CD4-positive, alpha-beta T cell treated with Interleukin-12 subunit alpha and Interleukin-12 subunit beta, for 1 hour (primary cell): Measurements from ENCODE around the gene ARHGEF17.

ENCODE experiments used
- DNase-seq: peaks from one replicate; pipeline ENCODE4 v3.0.0-alpha.2; 2020

Gene ARHGEF17

GRCh38 chr11:73315293-73316020, 7.4 kb downstream of the ARHGEF17 start:
- no peak for DNase-seq

GRCh38 chr11:73316422-73316821, 8.3 kb downstream of the ARHGEF17 start:
- DNase-seq = no peak

GRCh38 chr11:73317373-73317772, 9.3 kb downstream of the ARHGEF17 start:
- DNase-seq = no peak

DNA sequence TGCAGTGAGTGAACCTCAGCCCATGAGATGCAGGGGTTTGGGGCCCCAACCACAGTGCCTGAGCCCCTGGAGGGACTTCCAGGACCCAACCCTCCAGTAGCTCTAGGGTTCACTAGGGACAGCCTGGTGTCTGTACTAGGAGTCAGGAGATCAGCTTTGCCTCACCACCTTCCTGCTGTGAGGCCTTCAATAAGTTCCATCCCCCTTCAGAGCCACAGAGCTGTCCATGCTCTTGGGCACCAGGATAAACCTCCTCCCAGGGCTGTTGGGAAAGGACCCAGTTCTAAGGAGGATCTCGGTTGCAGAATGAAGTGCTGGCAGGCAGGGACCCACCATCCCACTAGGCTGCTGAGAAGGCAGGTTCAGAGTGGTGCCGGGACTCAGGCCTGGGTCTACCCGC, 9.7 kb downstream of the ARHGEF17 start:
- no peak for DNase-seq

GRCh38 chr11:73318501-73319011, 10.5 kb downstream of the ARHGEF17 start:
- no peak for DNase-seq

DNA sequence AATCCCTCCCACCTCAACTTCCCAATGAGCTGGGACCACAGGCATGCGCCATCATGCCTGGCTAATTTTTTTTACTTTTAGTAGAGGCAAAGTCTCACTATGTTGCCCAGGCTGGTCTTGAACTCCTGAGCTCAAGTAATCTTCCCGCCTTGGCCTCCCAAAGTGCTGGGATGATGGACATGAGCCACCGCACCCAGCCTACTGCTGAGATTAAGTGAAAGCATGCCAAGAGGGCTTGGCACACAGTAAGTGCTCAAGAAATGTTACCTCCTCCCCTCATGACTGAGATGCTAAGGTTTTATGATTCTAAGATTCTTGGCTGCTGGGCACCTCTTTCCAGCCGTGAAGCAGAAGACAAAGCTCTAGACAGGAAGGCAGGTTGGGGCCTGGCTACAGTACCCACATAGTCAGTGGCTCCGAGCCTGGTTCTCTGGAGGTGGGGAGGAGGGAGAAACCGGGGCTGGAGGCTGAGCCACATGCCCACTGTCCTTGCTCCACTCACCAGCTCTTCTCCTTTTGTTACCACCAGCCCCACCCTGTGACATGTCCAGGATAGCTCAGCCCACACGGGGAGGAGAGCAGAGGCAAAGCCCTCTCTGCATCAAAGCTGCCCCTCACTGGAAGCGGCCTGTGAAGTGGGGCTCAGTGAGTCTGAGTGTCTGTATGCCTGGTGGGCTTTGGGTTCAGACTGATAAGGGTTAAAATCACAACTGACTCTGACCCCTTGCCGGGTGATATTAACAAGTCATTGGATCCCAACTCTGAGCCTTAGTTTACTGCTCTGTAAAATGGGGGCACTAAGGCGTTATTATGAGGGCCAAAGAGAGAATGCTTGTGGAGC, 12.9 kb downstream of the ARHGEF17 start:
- no peak for DNase-seq

- DNase-seq = no peak
Observed at GRCh38 chr11:73321604-73322381, 13.7 kb downstream of the ARHGEF17 start.

GRCh38 chr11:73322382-73323306, 14.6 kb downstream of the ARHGEF17 start:
- no peak for DNase-seq

- DNase-seq = no peak
Observed at GRCh38 chr11:73323464-73323863, 15.4 kb downstream of the ARHGEF17 start.

GRCh38 chr11:73324116-73324515, 16.0 kb downstream of the ARHGEF17 start:
- DNase-seq = no peak

- no peak for DNase-seq
Observed at GRCh38 chr11:73324665-73325035, 16.6 kb downstream of the ARHGEF17 start.

- DNase-seq = no peak
Observed at GRCh38 chr11:73325036-73325981, 17.2 kb downstream of the ARHGEF17 start.

- no peak for DNase-seq
Observed at GRCh38 chr11:73326929-73327811, 19.1 kb downstream of the ARHGEF17 start.

DNA sequence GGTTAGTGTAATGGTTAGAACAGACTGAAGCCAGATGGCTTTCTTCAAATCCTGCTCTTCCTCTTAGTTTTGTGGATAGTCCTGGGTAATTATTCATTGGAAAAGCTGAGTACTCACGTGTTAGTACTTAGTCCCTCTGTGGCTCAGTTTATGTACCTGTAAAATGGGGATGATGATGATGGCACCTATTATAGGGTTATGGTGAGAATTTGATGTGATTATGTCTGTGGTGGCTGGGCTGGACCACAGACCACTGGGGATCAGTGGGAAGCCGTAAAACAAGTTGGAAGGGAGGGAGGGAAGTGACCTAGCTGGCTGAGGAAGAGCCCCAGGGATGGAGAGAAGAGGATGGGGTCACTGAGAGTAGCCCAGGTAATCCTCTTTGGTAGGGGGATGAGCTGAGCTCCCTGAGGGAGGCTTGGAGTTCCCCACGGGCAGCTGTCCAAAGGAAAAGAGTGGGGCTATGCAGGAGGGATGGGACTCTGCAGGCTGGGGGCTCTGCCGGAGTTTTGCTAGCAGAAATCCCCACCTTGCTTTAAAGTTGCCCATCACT, 19.8 kb downstream of the ARHGEF17 start:
- no peak for DNase-seq

- DNase-seq = no peak
Observed at GRCh38 chr11:73330569-73331093, 22.6 kb downstream of the ARHGEF17 start.

DNA sequence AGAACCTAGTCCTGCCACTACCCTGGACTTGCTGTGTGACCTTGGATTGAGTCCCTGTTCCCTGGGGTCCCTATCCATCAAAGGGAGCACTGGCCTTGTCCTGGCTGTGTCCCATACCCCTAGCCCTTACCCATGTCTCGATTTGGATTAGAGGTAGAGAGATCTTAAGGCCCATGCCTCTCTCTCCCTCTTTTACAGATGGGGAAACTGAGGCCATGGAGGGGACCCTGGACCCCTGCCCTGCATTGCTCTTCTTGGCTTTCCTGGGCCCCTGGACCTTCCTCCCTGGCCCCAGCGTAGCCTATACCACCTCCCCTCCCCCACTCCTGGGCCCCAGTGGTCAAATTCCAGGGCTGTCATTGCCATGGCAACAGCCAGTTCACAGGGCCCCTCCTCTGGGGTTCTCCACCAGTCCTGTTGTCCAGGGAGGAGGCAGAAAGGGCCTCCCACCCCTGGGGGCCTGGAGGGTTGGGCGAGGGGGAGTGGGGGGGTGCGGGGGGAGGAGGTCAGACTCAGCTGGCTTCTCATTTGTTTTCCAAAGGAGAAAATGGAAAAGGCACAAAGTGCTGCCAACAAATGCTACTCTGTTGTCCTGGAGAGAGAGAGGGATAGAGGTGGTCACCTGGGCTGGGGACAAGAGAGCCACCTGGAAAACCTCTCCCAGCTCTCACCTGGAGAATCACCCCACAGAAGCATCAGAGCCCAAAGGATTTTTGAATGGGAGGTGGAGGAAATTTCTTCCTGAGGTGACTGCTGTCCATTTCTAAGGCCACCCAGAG, 23.3 kb downstream of the ARHGEF17 start:
- DNase-seq = no peak

DNA sequence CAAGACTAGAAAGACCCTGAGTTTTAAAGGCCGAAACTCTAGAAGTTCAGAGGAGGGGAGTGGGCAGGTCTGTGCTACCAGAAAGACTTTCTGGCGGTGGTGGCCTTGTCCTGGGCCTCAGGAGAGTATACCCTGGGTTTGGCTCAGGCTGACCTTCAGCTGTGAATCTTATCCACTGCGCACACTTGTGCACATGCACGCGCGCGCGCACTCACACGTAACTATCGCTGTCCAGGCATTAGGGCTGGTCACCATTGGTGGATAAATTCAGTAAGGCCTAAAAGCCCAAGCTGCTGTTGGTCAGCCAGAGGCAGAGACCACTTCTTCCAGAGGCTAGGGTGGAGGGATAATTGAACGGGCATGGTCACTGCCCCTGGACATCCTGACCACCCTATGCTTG, 25.1 kb downstream of the ARHGEF17 start:
- DNase-seq = no peak

GRCh38 chr11:73333640-73334383, 25.7 kb downstream of the ARHGEF17 start:
- DNase-seq = no peak
